ENCODE data around the gene MRPL18.

MRPL18 gene

GRCh38 chr6:159766906-159767305, 23.4 kb upstream of the MRPL18 start:
- Histone ChIP-seq H2AFZ (ENCODE audit: low read depth, low read length) (no peak overlapping the region), H3K9ac (ENCODE audit: low read length) (no peak overlapping the region), H3K4me2 (ENCODE audit: low read length) (no peak overlapping the region), H3K4me1 (ENCODE audit: low read length) (peaks cover 4% of the 10 kb centered on the region; the same call in 1 of the 2 replicates), H3K79me2 (ENCODE audit: low read length) (peaks cover 11% of the 10 kb centered on the region; the same call in 1 of the 2 replicates), H3K27ac (ENCODE audit: low read length) (no peak overlapping the region), H3K4me3 (ENCODE audit: low read length) (no peak overlapping the region), H4K20me1 (ENCODE audit: insufficient read depth, low read length) (no peaks in the 10 kb centered on the region), H3K27me3 (ENCODE audit: low read depth, low read length) (no peaks in the 10 kb centered on the region), H3K9me3 (ENCODE audit: insufficient read depth, low read length) (no peaks in the 10 kb centered on the region), H3K36me3 (replicated peaks; ENCODE audit: low read depth, low read length) (peaks cover 51% of the 10 kb centered on the region)
- TF ChIP-seq CTCF (IDR thresholded peaks at IDR 0.05; ENCODE audit: low read depth, low read length) (no peak), EZH2phosphoT487 (IDR thresholded peaks at IDR 0.05; ENCODE audit: low read depth) (no peak)

GRCh38 chr6:159769470-159769869, 20.8 kb upstream of the MRPL18 start:
- Histone ChIP-seq H3K36me3 (replicated peaks; ENCODE audit: low read depth, low read length) (peaks cover 54% of the 10 kb centered on the region), H2AFZ (ENCODE audit: low read depth, low read length) (no peak overlapping the region), H3K4me1 (ENCODE audit: low read length) (no peaks in the 10 kb centered on the region)

GRCh38 chr6:159772196-159772595, 18.1 kb upstream of the MRPL18 start:
- Histone ChIP-seq H3K27me3 (ENCODE audit: low read depth, low read length) (no peaks in the 10 kb centered on the region), H3K4me2 (ENCODE audit: low read length) (no peak overlapping the region), H3K4me1 (ENCODE audit: low read length) (no peaks in the 10 kb centered on the region), H3K4me3 (ENCODE audit: low read length) (no peak overlapping the region), H3K27ac (ENCODE audit: low read length) (no peak overlapping the region), H2AFZ (ENCODE audit: low read depth, low read length) (no peak overlapping the region), H3K9me3 (ENCODE audit: insufficient read depth, low read length) (no peaks in the 10 kb centered on the region), H4K20me1 (ENCODE audit: insufficient read depth, low read length) (no peaks in the 10 kb centered on the region), H3K79me2 (ENCODE audit: low read length) (no peaks in the 10 kb centered on the region), H3K36me3 (replicated peaks; ENCODE audit: low read depth, low read length) (peaks cover 55% of the 10 kb centered on the region), H3K9ac (ENCODE audit: low read length) (no peak overlapping the region)
- TF ChIP-seq EZH2phosphoT487 (IDR thresholded peaks at IDR 0.05; ENCODE audit: low read depth) (no peak), CTCF (IDR thresholded peaks at IDR 0.05; ENCODE audit: low read depth, low read length) (no peak)

More at GRCh38 chr6:159769470-159769869, 20.8 kb upstream of the MRPL18 start:
- no peak overlapping the region for H3K4me2 ChIP-seq (ENCODE audit: low read length)
- no peaks in the 10 kb centered on the region for H3K27me3 ChIP-seq (ENCODE audit: low read depth, low read length)
- no peaks in the 10 kb centered on the region for H4K20me1 ChIP-seq (ENCODE audit: insufficient read depth, low read length)
- TF ChIP-seq EZH2phosphoT487 (IDR thresholded peaks at IDR 0.05; ENCODE audit: low read depth) (no peak), CTCF (IDR thresholded peaks at IDR 0.05; ENCODE audit: low read depth, low read length) (no peak)
- H3K79me2 ChIP-seq (ENCODE audit: low read length) = no peaks in the 10 kb centered on the region
- H3K9ac ChIP-seq (ENCODE audit: low read length) = no peak overlapping the region
- no peaks in the 10 kb centered on the region for H3K9me3 ChIP-seq (ENCODE audit: insufficient read depth, low read length)
- no peak overlapping the region for H3K4me3 ChIP-seq (ENCODE audit: low read length)
- no peak overlapping the region for H3K27ac ChIP-seq (ENCODE audit: low read length)

GRCh38 chr6:159777240-159777904, 12.9 kb upstream of the MRPL18 start:
- H3K4me2 ChIP-seq (ENCODE audit: low read length) = no peak overlapping the region
- no peaks in the 10 kb centered on the region for H3K27me3 ChIP-seq (ENCODE audit: low read depth, low read length)
- H2AFZ ChIP-seq (ENCODE audit: low read depth, low read length) = no peak overlapping the region
- peaks cover 6% of the 10 kb centered on the region for H3K79me2 ChIP-seq (ENCODE audit: low read length)
- no peak for TF ChIP-seq EZH2phosphoT487 (IDR thresholded peaks at IDR 0.05; ENCODE audit: low read depth)
- TF ChIP-seq CTCF (IDR thresholded peaks at IDR 0.05; ENCODE audit: low read depth, low read length) = no peak
- no peaks in the 10 kb centered on the region for H3K4me1 ChIP-seq (ENCODE audit: low read length)
- no peak overlapping the region for H3K27ac ChIP-seq (ENCODE audit: low read length)
- no peaks in the 10 kb centered on the region for H3K9me3 ChIP-seq (ENCODE audit: insufficient read depth, low read length)
- H3K9ac ChIP-seq (ENCODE audit: low read length) = no peak overlapping the region
- H3K4me3 ChIP-seq (ENCODE audit: low read length) = no peak overlapping the region
- H4K20me1 ChIP-seq (ENCODE audit: insufficient read depth, low read length) = no peaks in the 10 kb centered on the region
- peaks cover 55% of the 10 kb centered on the region for H3K36me3 ChIP-seq (replicated peaks; ENCODE audit: low read depth, low read length)
